Spleen (tissue), 11 donors: ENCODE measurements around the gene EVC2. TPM values are rescaled to one million over a fixed set of nuclear protein-coding genes. Genes with fewer than 3 reads are reported as not detected.

Source experiments
- DNase-seq: peaks from one replicate; pipeline ENCODE4 v3.0.0-alpha.2; 2020
- H3K27ac ChIP-seq, 8 donors: fragments of 200-600 bp; sonication (generic) in 7 of 8; 1 replicate in 4 of 8; 2 replicates in 4 of 8; pipeline versions ENCODE4 v1.5.0 to v1.8.0; 2016 to 2021; ENCODE audit warnings: inconsistent platforms in 4 of 8, mild to moderate bottlenecking in 4 of 8, moderate library complexity in 1 of 8
- H3K27me3 ChIP-seq, 7 donors: fragments of 200-600 bp; sonication (generic) in 6 of 7; replicated peaks in 1 of 7; 1 replicate in 4 of 7; 2 replicates in 3 of 7; pipeline versions ENCODE4 v1.5.0 to v1.8.0; 2016 to 2021; ENCODE audit warnings: inconsistent platforms in 3 of 7, mild to moderate bottlenecking in 1 of 7
- H3K36me3 ChIP-seq, 6 donors: fragments of 200-600 bp; sonication (generic) in 5 of 6; 1 replicate in 4 of 6; 2 replicates in 2 of 6; pipeline versions ENCODE4 v1.5.0 to v1.8.0; 2016 to 2021; ENCODE audit warnings: inconsistent platforms in 2 of 6
- H3K4me1 ChIP-seq, 6 donors: fragments of 200-600 bp; sonication (generic) in 5 of 6; 1 replicate in 3 of 6; 2 replicates in 3 of 6; pipeline versions ENCODE4 v1.5.0 to v1.8.0; 2016 to 2021; ENCODE audit warnings: inconsistent platforms in 3 of 6
- H3K4me3 ChIP-seq, 8 donors: fragments of 200-600 bp; sonication (generic) in 7 of 8; 1 replicate in 4 of 8; 2 replicates in 4 of 8; pipeline versions ENCODE4 v1.5.0 to v1.8.0; 2016 to 2021; ENCODE audit warnings: inconsistent platforms in 4 of 8, mild to moderate bottlenecking in 4 of 8, moderate library complexity in 2 of 8
- H3K9me3 ChIP-seq, 8 donors: fragments of 200-600 bp; sonication (generic) in 7 of 8; 1 replicate in 4 of 8; 2 replicates in 4 of 8; pipeline versions ENCODE4 v1.5.0 to v1.8.0; 2016 to 2021; ENCODE audit warnings: inconsistent platforms in 4 of 8
- CTCF ChIP-seq, 11 experiments: fragments of 200-600 bp in 7 of 11; fragments of 450-650 bp in 4 of 11; sonication (generic) in 4 of 11; IDR thresholded peaks in 8 of 11; conservative IDR thresholded peaks in 3 of 11; 1 replicate in 7 of 11; 2 replicates in 4 of 11; pipeline versions ENCODE4 v1.4.0 to v1.8.0; 2016 to 2021; ENCODE audit warnings: antibody characterized with exemption in 11 of 11, inconsistent platforms in 4 of 11, mild to moderate bottlenecking in 1 of 11
- POLR2A ChIP-seq, 3 donors: fragments of 450-650 bp; IDR thresholded peaks; one replicate each; pipeline ENCODE4 v1.5.1; 2017; ENCODE audit warnings: antibody characterized with exemption in 3 of 3, mild to moderate bottlenecking in 1 of 3
- POLR2AphosphoS5 ChIP-seq, 3 donors: sonication (generic); formaldehyde crosslinking; IDR thresholded peaks; one replicate each; pipeline ENCODE4 v1.5.1; 2017; ENCODE audit warnings: antibody characterized with exemption in 3 of 3
- WGBS, 5 donors: extraction: QIAGEN DNeasy Blood & Tissue Kit in 3 of 5; methylation state at CpG; one replicate each; pipeline versions ENCODE4 v1.1.5 to v1.1.7; 2013 to 2018; 5-methylcytosine and 5-hydroxymethylcytosine counted together
- intact Hi-C: fragments of 100-400 bp; cut with DNase I; formaldehyde crosslinking; loops from one replicate; pipeline ENCODE4 v1.15.0; 2023; ENCODE audit warnings: low total_unique reads
- polyA plus RNA-seq, 3 donors: library from polyadenylated mRNA; stranded (reverse); fragments of 200-250 nt; gene quantifications; one replicate each; pipeline ENCODE4 v1.2.1, GENCODE V29; 2013
- total RNA-seq, 7 donors: library from RNA; depleted of rRNA in 3 of 7; stranded (reverse); fragments of >200 nt in 3 of 7; fragmentation: NEBNext Ultra II Directional in 4 of 7; extraction: Animal tissue kit (Norgen Biotek cat#: 25700) in 4 of 7; gene quantifications; one replicate each; pipeline versions ENCODE4 v1.1.0 to v1.2.1, GENCODE V29; 2016 to 2021
- donor health status: healthy with polysubstance abuse.
- donor health status: DM: no; HTN: no; CAD: no; lungs with moderate emphysema.
- donor health status: DM: no; HTN: no; CAD: no.
- donor health status: Bipolar disorder and iron deficiency.
- donor health status: healthy.
- donor health status: DM: no; HTN: no; CAD: no.
- donor health status: DM: yes; HTN: yes; CAD: no.

EVC2 gene
- total and polyA plus RNA-seq, 10 donors = 0.30 to 4.4 (median 2.6) TPM

- peaks cover 0 to 38% (median 0%) of the 10 kb centered on the region in 6 donors for H3K36me3 ChIP-seq
- H3K4me1 ChIP-seq = no peaks in the 10 kb centered on the region
- intact Hi-C loops = no loop called here
- H3K27me3 ChIP-seq = no peaks in the 10 kb centered on the region
- H3K27ac ChIP-seq = no peak overlapping the region
- no peaks in the 10 kb centered on the region for H3K9me3 ChIP-seq
- H3K4me3 ChIP-seq = no peak overlapping the region
- 89 to 92% (median 90%) methylated on average over 11 of the region's 11 CpGs for WGBS, 5 donors
- DNase-seq = no peak
- no peak for TF ChIP-seq POLR2AphosphoS5 (IDR thresholded peaks at IDR 0.05)
- no peak for TF ChIP-seq CTCF (IDR thresholded peaks at IDR 0.05 in 8 of 11, conservative IDR thresholded peaks at IDR 0.05 in 3 of 11)
- no peak for TF ChIP-seq POLR2A (IDR thresholded peaks at IDR 0.05)
Measured at GRCh38 chr4:5618051-5618960, 90.1 kb downstream of the EVC2 start.

GRCh38 chr4:5616331-5616950 is 91.9 kb downstream of the EVC2 start:
- 85 to 96% (median 88%) methylated on average over 16 of the region's 16 CpGs for WGBS, 5 donors
- TF ChIP-seq POLR2A (IDR thresholded peaks at IDR 0.05) = no peak
- no peak for TF ChIP-seq CTCF (IDR thresholded peaks at IDR 0.05 in 8 of 11, conservative IDR thresholded peaks at IDR 0.05 in 3 of 11)
- TF ChIP-seq POLR2AphosphoS5 (IDR thresholded peaks at IDR 0.05) = no peak
- no peak overlapping the region for H3K27ac ChIP-seq
- H3K9me3 ChIP-seq = no peaks in the 10 kb centered on the region
- no peak overlapping the region for H3K4me3 ChIP-seq
- no peaks in the 10 kb centered on the region for H3K4me1 ChIP-seq
- no peak for DNase-seq
- H3K36me3 ChIP-seq = peaks cover 0 to 24% (median 0%) of the 10 kb centered on the region in 6 donors
- intact Hi-C loops = no loop called here
- no peaks in the 10 kb centered on the region for H3K27me3 ChIP-seq

GRCh38 chr4:5615496-5616075 is 92.8 kb downstream of the EVC2 start:
- DNase-seq = no peak
- Histone ChIP-seq H3K27me3 (no peaks in the 10 kb centered on the region), H3K9me3 (no peaks in the 10 kb centered on the region), H3K4me1 (no peaks in the 10 kb centered on the region), H3K27ac (no peak overlapping the region), H3K36me3 (peaks cover 0 to 24% (median 0%) of the 10 kb centered on the region in 6 donors), H3K4me3 (no peak overlapping the region)
- WGBS, 5 donors = 73 to 83% (median 79%) methylated on average over 10 of the region's 10 CpGs
- TF ChIP-seq POLR2AphosphoS5 (IDR thresholded peaks at IDR 0.05) = no peak
- no peak for TF ChIP-seq CTCF (IDR thresholded peaks at IDR 0.05 in 8 of 11, conservative IDR thresholded peaks at IDR 0.05 in 3 of 11)
- TF ChIP-seq POLR2A (IDR thresholded peaks at IDR 0.05) = no peak
- intact Hi-C loops = no loop called here

GRCh38 chr4:5611750-5612149 is 96.6 kb downstream of the EVC2 start:
- no peak for DNase-seq
- TF ChIP-seq POLR2AphosphoS5 (IDR thresholded peaks at IDR 0.05) (no peak), CTCF (IDR thresholded peaks at IDR 0.05 in 8 of 11, conservative IDR thresholded peaks at IDR 0.05 in 3 of 11) (no peak), POLR2A (IDR thresholded peaks at IDR 0.05) (no peak)
- Histone ChIP-seq H3K36me3 (peaks cover 0 to 16% (median 0%) of the 10 kb centered on the region in 6 donors), H3K9me3 (no peaks in the 10 kb centered on the region), H3K4me3 (no peak overlapping the region), H3K27me3 (no peaks in the 10 kb centered on the region), H3K4me1 (no peaks in the 10 kb centered on the region), H3K27ac (no peak overlapping the region)
- WGBS, 5 donors = 73 to 82% (median 75%) methylated on average over 5 of the region's 5 CpGs
- intact Hi-C loops = no loop called here
